ENCODE data around the gene UBE2Q2. TPM values are rescaled to one million over a fixed set of nuclear protein-coding genes. Genes with fewer than 3 reads are reported as not detected.

The UBE2Q2 gene
- total and polyA plus RNA-seq, 2 of the 4 experiments (the other 2 are of a cell fraction): 18.0 to 28.9 TPM

- ATAC-seq (ENCODE audit: low read depth) (no peak), DNase-seq (no peak)
- Histone ChIP-seq H2BK5ac (ENCODE audit: low read depth, low read length, poor library complexity, severe bottlenecking) (no peak overlapping the region), H3K9me1 (ENCODE audit: insufficient read depth, low read length) (0 out of 2 replicates have a peak, but pooled peaks cover 3% of the 10 kb centered on the region), H3K23ac (ENCODE audit: low read depth, low read length) (no peak overlapping the region), H3K4me3 (ENCODE audit: insufficient read depth, low read depth, low read length) (no peak overlapping the region), H3K18ac (ENCODE audit: low read depth, low read length) (no peak overlapping the region), H2AK9ac (replicated peaks; ENCODE audit: low read depth, low read length, poor library complexity) (no peak overlapping the region), H2BK15ac (ENCODE audit: low read depth, low read length) (no peak overlapping the region), H3K27me3 (ENCODE audit: control insufficient read depth, insufficient read depth, low read length) (peaks cover 7% of the 10 kb centered on the region), H3K14ac (replicated peaks; ENCODE audit: low read depth, low read length) (no peak overlapping the region), H3K36me3 (ENCODE audit: control insufficient read depth, insufficient read depth, low read length) (no peaks in the 10 kb centered on the region), H3K79me1 (ENCODE audit: low read depth in 1 of 2, low read length in 2 of 2) (no peaks in the 10 kb centered on the region), H2BK20ac (ENCODE audit: low read depth, low read length) (no peak overlapping the region), H3K4me2 (ENCODE audit: low read depth, low read length) (no peak overlapping the region), H4K8ac (ENCODE audit: low read depth in 2 of 2, low read length in 2 of 2) (no peak overlapping the region), H4K5ac (ENCODE audit: low read depth, low read length) (no peak overlapping the region), H3K27ac (ENCODE audit: insufficient read depth, low read length) (no peak overlapping the region), H3K9me3 (ENCODE audit: control insufficient read depth, insufficient read depth, low read length) (no peaks in the 10 kb centered on the region), H4K20me1 (ENCODE audit: insufficient read depth, low read length) (no peaks in the 10 kb centered on the region), H2AK5ac (ENCODE audit: low read depth, low read length) (no peak overlapping the region), H2BK120ac (ENCODE audit: low read depth, low read length) (no peak overlapping the region), H3K4ac (ENCODE audit: low read depth, low read length) (no peak overlapping the region), H3K4me1 (ENCODE audit: control insufficient read depth, insufficient read depth, low read length) (no peaks in the 10 kb centered on the region), H2AFZ (replicated peaks; ENCODE audit: low read length, poor library complexity) (no peak overlapping the region), H3K9ac (ENCODE audit: low read depth, low read length) (no peak overlapping the region), H3K56ac (ENCODE audit: extremely low read depth, insufficient read depth, low read length) (no peak overlapping the region), H4K91ac (ENCODE audit: insufficient read depth, low read depth, low read length) (no peak overlapping the region)
- POLR2A ChIA-PET (ENCODE audit: unreplicated experiment): no interaction called here
- CTCF ChIA-PET: no interaction called here
- TF ChIP-seq BHLHE40 (IDR thresholded peaks at IDR 0.05; ENCODE audit: low read depth, low read length) (no peak), RAD21 (IDR thresholded peaks at IDR 0.05; ENCODE audit: low read length) (no peak), CEBPB (IDR thresholded peaks at IDR 0.05; ENCODE audit: low read depth, low read length) (no peak), MAFK (IDR thresholded peaks at IDR 0.05; ENCODE audit: low read depth, low read length) (no peak), CHD1 (IDR thresholded peaks at IDR 0.05; ENCODE audit: low read depth, low read length) (no peak), USF2 (IDR thresholded peaks at IDR 0.05; ENCODE audit: low read depth, low read length) (no peak)
- in situ Hi-C loops (cut with MboI; ENCODE audit: low sequenced_read_pairs) (no loop called here), dilution Hi-C loops (cut with HindIII; ENCODE audit: low sequenced_read_pairs, unreplicated experiment) (no loop called here), intact Hi-C loops (cut with micrococcal nuclease) (no loop called here)
- BruUV-seq (replicated peaks): no TSS peak
- WGBS, 2 experiments (ENCODE audit: extremely low coverage in 2 of 2, insufficient read length in 1 of 2): no CpG with 5 or more reads among the region's 3 CpGs
These were observed 15.6 kb upstream of the UBE2Q2 start for GRCh38 chr15:75827691-75828090.
